SJSA1 (cell line): ENCODE results near the gene HIF1A. TPM values are rescaled to one million over a fixed set of nuclear protein-coding genes. Genes with fewer than 3 reads are reported as not detected.
"Not testable (repeated sequence)": the region's sequence is repeated elsewhere in the genome, so short reads cannot be mapped to it uniquely, and the experiment has no call there.

Experiments used
- DNase-seq, 2 experiments: peaks; one replicate each; pipeline ENCODE4 v3.0.0-alpha.2; 2015 to 2020; ENCODE audit warnings: low spot score in 2 of 2, low read depth in 1 of 2
- H3K27ac ChIP-seq: fragments of 250-450 bp; sonication (Bioruptor Pico); 2 replicates; pipeline ENCODE4 v1.5.1; 2020; ENCODE audit warnings: mild to moderate bottlenecking, moderate library complexity
- H3K27me3 ChIP-seq: fragments of 250-450 bp; sonication (Bioruptor Pico); replicated peaks from 2 replicates; pipeline ENCODE4 v1.5.1; 2020; ENCODE audit warnings: mild to moderate bottlenecking, moderate library complexity
- H3K36me3 ChIP-seq: fragments of 250-450 bp; sonication (Bioruptor Pico); 2 replicates; pipeline ENCODE4 v1.5.1; 2020; ENCODE audit warnings: mild to moderate bottlenecking
- H3K4me1 ChIP-seq: fragments of 250-450 bp; sonication (Bioruptor Pico); replicated peaks from 2 replicates; pipeline ENCODE4 v1.6.1; 2021; ENCODE audit warnings: mild to moderate bottlenecking
- H3K4me3 ChIP-seq: fragments of 250-450 bp; sonication (Bioruptor Pico); 2 replicates; pipeline ENCODE4 v1.5.1; 2020; ENCODE audit warnings: mild to moderate bottlenecking
- H3K9me3 ChIP-seq: fragments of 250-450 bp; sonication (Bioruptor Pico); replicated peaks from 2 replicates; pipeline ENCODE4 v1.5.1; 2020; ENCODE audit warnings: mild to moderate bottlenecking
- total RNA-seq: library from RNA; depleted of rRNA; stranded (reverse); fragments of >200 nt; shearing (Covaris generic); gene quantifications from 2 replicates; pipeline ENCODE4 v1.2.3, GENCODE V29; 2014

Gene HIF1A
- total RNA-seq, 1 experiment from 2014 or later = 227 TPM

DNA sequence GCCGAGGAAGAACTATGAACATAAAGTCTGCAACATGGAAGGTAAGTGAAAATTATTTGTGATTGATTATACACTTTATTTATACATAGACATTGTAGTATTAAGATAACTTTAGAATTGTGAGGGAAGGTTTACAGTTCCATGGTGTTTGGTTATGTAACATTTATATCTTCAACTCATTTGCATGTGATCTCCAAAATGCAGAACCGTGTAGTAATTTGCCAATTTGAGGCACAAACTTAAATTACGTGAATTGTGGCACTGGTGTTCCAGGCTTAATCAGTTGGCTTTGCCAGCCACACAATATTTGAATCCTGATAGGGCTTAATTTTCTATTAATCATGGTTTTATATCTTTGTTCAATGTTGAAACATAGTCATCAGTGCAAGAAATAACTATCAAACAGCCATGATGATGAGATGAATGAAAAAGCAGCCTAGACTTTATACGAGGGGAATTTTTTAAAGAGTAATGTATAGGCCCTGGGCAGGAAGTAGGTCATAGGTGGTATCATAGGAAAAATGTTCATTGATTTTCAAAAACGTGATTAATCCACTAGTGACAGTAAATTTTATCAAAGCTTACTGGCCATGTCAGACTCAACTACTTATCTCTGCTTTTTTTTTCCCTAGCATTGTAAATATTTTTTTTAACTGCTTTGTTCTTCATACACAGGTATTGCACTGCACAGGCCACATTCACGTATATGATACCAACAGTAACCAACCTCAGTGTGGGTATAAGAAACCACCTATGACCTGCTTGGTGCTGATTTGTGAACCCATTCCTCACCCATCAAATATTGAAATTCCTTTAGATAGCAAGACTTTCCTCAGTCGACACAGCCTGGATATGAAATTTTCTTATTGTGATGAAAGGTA lies 31.7 kb downstream of the HIF1A start:
- H3K36me3 ChIP-seq = peaks cover 94% of the 10 kb centered on the region
- no peaks in the 10 kb centered on the region for H3K9me3 ChIP-seq
- H3K27ac ChIP-seq = no peak overlapping the region
- no peaks in the 10 kb centered on the region for H3K27me3 ChIP-seq
- H3K4me3 ChIP-seq = no peak overlapping the region
- H3K4me1 ChIP-seq = no peaks in the 10 kb centered on the region
- DNase-seq = no peak

DNA sequence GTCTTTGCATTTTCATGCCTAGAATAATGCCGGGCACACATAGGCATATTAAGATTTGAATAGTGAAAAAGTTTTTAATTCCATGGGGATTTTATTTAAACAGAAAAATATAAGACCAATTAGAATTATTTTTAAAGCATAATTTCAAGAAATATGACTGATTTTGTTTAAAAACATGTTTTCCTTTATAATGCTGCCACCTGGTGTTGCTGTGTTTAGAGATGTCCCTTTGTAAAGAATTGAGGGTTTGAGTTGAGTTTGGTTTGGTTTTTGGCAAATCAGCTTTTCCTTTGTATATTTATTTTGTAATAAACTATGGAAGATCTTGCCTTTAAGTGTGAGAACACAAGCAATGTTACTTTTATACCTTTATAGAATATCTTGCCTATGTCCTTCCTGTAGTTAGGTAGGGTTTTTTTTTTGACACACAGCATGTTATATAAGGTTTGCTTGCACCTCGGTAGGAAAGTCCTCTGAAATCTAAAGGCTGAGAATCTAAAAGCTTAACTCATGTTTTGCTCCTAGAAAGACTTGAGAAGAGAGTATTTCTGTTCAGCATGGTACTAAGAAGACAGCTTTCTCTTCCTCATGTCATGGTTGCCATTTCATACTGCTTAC lies 35.6 kb downstream of the HIF1A start:
- no peaks in the 10 kb centered on the region for H3K9me3 ChIP-seq
- no peak for DNase-seq
- H3K27me3 ChIP-seq = no peaks in the 10 kb centered on the region
- H3K4me1 ChIP-seq = 0 out of 2 replicates have a peak, but pooled peaks cover 5% of the 10 kb centered on the region
- no peak overlapping the region for H3K4me3 ChIP-seq
- H3K36me3 ChIP-seq = peaks cover 98% of the 10 kb centered on the region
- H3K27ac ChIP-seq = no peak overlapping the region

DNA sequence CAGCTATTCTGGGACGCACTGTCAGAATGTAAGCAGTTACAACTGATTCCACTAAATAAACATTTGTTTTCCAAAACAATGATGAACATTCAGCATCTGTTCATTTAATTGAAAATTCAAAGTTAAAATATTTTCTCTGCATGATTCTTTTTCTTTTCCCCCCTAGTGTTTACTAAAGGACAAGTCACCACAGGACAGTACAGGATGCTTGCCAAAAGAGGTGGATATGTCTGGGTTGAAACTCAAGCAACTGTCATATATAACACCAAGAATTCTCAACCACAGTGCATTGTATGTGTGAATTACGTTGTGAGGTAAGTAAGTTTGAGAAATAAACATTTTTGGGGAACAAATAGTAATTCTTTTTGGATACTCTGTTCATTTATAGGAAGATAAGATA lies 38.7 kb downstream of the HIF1A start:
- H3K27me3 ChIP-seq = no peaks in the 10 kb centered on the region
- H3K4me1 ChIP-seq = 0 out of 2 replicates have a peak, but pooled peaks cover 5% of the 10 kb centered on the region
- H3K27ac ChIP-seq = no peak overlapping the region
- no peak for DNase-seq
- H3K36me3 ChIP-seq = peaks cover 98% of the 10 kb centered on the region
- no peaks in the 10 kb centered on the region for H3K9me3 ChIP-seq
- no peak overlapping the region for H3K4me3 ChIP-seq

DNA sequence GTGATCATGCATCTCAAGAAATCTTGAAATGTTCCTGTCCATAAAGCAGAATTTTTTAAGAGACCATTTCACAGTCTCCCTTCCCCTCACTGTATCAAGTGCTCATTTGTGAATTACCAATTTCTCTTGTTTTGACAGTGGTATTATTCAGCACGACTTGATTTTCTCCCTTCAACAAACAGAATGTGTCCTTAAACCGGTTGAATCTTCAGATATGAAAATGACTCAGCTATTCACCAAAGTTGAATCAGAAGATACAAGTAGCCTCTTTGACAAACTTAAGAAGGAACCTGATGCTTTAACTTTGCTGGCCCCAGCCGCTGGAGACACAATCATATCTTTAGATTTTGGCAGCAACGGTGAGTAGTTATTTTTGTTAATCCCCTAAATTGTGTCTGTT lies 41.4 kb downstream of the HIF1A start:
- no peak for DNase-seq
- H3K4me1 ChIP-seq = 0 out of 2 replicates have a peak, but pooled peaks cover 5% of the 10 kb centered on the region
- H3K36me3 ChIP-seq = peaks cover 98% of the 10 kb centered on the region
- no peaks in the 10 kb centered on the region for H3K9me3 ChIP-seq
- H3K27me3 ChIP-seq = no peaks in the 10 kb centered on the region
- no peak overlapping the region for H3K4me3 ChIP-seq
- H3K27ac ChIP-seq = no peak overlapping the region

DNA sequence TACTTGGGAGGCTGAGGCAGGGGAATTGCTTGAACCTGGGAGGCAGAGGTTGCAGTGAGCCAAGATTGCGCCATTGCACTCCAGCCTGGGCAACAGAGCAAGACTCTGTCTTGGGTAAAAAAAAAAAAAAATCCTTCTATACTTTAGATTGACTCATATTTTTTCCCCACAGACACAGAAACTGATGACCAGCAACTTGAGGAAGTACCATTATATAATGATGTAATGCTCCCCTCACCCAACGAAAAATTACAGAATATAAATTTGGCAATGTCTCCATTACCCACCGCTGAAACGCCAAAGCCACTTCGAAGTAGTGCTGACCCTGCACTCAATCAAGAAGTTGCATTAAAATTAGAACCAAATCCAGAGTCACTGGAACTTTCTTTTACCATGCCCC lies 42.6 kb downstream of the HIF1A start:
- no peak overlapping the region for H3K27ac ChIP-seq
- peaks cover 98% of the 10 kb centered on the region for H3K36me3 ChIP-seq

DNA sequence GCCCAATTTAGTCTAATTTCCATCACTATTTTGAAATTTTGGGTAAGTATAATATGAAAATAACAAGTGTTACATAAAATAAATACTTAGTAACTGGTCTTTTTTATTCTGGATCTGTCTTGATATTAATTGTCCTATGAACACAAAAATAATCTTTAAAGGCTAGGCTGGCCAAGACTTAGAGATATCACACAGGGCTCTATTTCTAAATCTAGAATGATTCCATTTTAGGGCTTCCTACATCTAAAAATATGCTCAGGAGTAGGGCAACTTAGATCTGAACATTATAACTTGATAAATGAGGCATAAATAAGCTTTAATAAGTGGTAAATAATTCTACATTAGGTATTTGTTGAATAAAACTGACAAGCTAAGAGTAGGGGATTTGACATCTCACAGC lies 43.8 kb downstream of the HIF1A start:
- Histone ChIP-seq H3K27ac (no peak overlapping the region), H3K27me3 (no peaks in the 10 kb centered on the region), H3K4me3 (no peak overlapping the region), H3K9me3 (no peaks in the 10 kb centered on the region), H3K36me3 (peaks cover 98% of the 10 kb centered on the region), H3K4me1 (no peaks in the 10 kb centered on the region)
- no peak for DNase-seq

More for the DNA sequence above, 42.6 kb downstream of the HIF1A start:
- DNase-seq = no peak
- Histone ChIP-seq H3K4me3 (no peak overlapping the region), H3K9me3 (no peaks in the 10 kb centered on the region), H3K4me1 (0 out of 2 replicates have a peak, but pooled peaks cover 5% of the 10 kb centered on the region), H3K27me3 (no peaks in the 10 kb centered on the region)

DNA sequence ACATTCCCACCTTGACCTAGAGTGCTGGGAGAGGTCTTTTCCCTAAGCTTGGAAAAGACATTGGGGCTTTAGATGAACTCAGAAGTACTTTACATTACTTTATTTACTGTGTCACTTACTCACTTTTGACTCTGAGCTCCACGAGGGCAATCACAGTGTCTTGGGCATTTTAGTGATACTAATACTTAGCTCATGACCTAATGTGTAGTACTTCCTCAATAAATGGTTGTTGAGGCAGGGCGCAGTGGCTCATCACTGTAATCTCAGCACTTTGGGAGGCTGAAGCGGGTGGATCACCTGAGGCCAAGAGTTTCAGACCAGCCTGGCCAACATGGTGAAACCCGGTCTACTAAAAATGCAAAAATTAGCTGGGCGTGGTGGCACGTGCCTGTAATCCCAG lies 47.1 kb downstream of the HIF1A start:
- Histone ChIP-seq H3K27me3 (no peaks in the 10 kb centered on the region), H3K27ac (no peak overlapping the region)

DNA sequence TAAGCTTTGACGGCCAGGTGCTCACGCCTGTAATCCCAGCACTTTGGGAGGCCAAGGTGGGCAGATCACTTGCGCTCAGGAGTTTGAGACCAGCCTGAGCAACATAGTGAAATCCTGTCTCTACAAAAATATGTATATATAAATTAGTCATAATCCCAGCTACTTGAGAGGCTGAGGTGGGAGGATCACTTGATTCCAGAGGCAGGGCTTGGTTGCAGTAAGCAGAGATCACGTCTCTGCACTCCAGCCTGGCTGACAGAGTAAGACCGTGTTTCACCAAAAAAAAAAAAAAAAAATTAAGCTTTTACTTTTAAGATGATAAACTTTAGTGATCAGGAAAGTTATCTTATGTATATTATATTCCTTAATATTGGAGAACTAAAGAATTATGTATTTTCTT lies 48.9 kb downstream of the HIF1A start:
- DNase-seq = no peak
- Histone ChIP-seq H3K27ac (no peak overlapping the region), H3K36me3 (peaks cover 91% of the 10 kb centered on the region), H3K4me1 (no peaks in the 10 kb centered on the region), H3K27me3 (no peaks in the 10 kb centered on the region), H3K9me3 (no peaks in the 10 kb centered on the region), H3K4me3 (no peak overlapping the region)

More for the DNA sequence above, 47.1 kb downstream of the HIF1A start:
- no peaks in the 10 kb centered on the region for H3K4me1 ChIP-seq
- peaks cover 93% of the 10 kb centered on the region for H3K36me3 ChIP-seq
- H3K4me3 ChIP-seq = no peak overlapping the region
- DNase-seq = no peak
- H3K9me3 ChIP-seq = no peaks in the 10 kb centered on the region

DNA sequence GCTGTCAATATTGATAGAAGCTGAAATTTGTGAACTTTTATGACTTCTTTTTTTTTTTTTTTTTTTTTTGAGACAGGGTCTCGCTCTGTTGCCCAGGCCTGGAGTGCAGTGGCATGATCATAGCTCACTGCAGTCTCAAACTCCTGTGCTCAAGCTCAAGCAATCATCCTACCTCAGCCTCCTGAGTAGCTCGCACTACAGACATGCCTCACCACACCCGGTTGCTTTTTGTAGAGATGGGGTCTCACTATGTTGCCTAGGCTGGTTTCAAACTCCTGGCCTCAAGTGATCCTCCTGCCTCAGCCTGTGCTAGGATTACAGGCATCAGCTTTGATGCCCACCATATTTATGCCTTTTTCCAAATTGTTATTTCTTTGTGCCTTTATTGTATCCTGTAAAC lies 51.0 kb downstream of the HIF1A start:
- not testable (repeated sequence) for H3K27ac ChIP-seq, H3K9me3 ChIP-seq, H3K27me3 ChIP-seq, H3K4me3 ChIP-seq, DNase-seq, H3K4me1 ChIP-seq
- peaks cover 93% of the 10 kb centered on the region for H3K36me3 ChIP-seq

DNA sequence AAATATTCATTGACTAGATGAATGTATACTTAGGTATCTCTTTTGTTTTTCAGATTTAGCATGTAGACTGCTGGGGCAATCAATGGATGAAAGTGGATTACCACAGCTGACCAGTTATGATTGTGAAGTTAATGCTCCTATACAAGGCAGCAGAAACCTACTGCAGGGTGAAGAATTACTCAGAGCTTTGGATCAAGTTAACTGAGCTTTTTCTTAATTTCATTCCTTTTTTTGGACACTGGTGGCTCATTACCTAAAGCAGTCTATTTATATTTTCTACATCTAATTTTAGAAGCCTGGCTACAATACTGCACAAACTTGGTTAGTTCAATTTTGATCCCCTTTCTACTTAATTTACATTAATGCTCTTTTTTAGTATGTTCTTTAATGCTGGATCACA lies 51.6 kb downstream of the HIF1A start:
- H3K27me3 ChIP-seq = no peaks in the 10 kb centered on the region
- no peak for DNase-seq
- H3K4me3 ChIP-seq = no peak overlapping the region
- no peak overlapping the region for H3K27ac ChIP-seq
- H3K9me3 ChIP-seq = no peaks in the 10 kb centered on the region
- H3K4me1 ChIP-seq = no peaks in the 10 kb centered on the region
- H3K36me3 ChIP-seq = peaks cover 93% of the 10 kb centered on the region

DNA sequence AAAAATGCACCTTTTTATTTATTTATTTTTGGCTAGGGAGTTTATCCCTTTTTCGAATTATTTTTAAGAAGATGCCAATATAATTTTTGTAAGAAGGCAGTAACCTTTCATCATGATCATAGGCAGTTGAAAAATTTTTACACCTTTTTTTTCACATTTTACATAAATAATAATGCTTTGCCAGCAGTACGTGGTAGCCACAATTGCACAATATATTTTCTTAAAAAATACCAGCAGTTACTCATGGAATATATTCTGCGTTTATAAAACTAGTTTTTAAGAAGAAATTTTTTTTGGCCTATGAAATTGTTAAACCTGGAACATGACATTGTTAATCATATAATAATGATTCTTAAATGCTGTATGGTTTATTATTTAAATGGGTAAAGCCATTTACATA lies 52.0 kb downstream of the HIF1A start:
- no peaks in the 10 kb centered on the region for H3K27me3 ChIP-seq
- no peaks in the 10 kb centered on the region for H3K9me3 ChIP-seq
- peaks cover 93% of the 10 kb centered on the region for H3K36me3 ChIP-seq
- no peak for DNase-seq
- H3K27ac ChIP-seq = no peak overlapping the region
- no peak overlapping the region for H3K4me3 ChIP-seq
- no peaks in the 10 kb centered on the region for H3K4me1 ChIP-seq

DNA sequence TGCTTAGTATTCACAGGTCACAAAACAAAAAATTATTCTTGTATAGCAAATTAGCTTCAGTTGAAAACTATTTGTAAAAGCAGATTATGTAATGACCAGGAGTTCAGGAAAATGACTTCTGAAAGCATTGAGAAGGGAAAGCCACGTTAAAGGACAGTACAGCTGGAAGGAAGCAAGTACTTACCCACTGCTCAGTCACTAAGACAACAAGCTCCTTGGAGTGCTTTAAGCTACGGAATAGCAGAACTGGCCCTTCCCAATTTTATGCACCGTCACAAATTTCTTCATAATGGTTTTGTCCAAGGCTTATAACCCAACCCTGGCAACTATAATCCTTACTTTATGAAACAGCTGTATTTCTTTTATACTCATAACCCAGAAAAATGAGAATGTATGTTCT lies 54.0 kb downstream of the HIF1A start:
- Histone ChIP-seq H3K27ac (peak overlapping the region; percentile 10; the same call in 1 of the 2 replicates), H3K4me3 (no peak overlapping the region), H3K36me3 (peaks cover 82% of the 10 kb centered on the region), H3K9me3 (peaks cover 5% of the 10 kb centered on the region; the same call in 1 of the 2 replicates), H3K4me1 (peaks cover 17% of the 10 kb centered on the region), H3K27me3 (no peaks in the 10 kb centered on the region)
- no peak for DNase-seq

DNA sequence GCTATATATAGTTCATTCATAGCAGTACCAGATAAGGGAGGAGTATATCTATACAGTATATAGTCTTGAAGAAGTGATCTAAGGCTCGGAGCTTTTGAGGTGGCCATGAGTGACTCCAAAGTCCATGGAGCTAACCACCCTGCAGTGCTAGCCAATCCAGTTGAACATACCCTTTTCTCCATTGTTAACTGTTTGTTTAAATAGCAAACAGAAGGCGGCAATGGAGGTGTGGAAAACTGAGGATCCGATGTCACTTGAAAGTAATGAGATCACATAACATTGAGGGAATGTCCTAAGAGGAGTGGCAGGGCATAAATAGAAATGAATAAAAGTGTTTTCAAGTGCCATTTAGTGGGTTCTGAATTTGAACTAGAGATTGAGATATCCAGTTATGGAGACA lies 54.6 kb downstream of the HIF1A start:
- H3K9me3 ChIP-seq = peaks cover 10% of the 10 kb centered on the region
- peaks cover 78% of the 10 kb centered on the region for H3K36me3 ChIP-seq
- no peak overlapping the region for H3K4me3 ChIP-seq
- no peaks in the 10 kb centered on the region for H3K27me3 ChIP-seq
- H3K4me1 ChIP-seq = peaks cover 23% of the 10 kb centered on the region
- no peak for DNase-seq
- no peak overlapping the region for H3K27ac ChIP-seq

DNA sequence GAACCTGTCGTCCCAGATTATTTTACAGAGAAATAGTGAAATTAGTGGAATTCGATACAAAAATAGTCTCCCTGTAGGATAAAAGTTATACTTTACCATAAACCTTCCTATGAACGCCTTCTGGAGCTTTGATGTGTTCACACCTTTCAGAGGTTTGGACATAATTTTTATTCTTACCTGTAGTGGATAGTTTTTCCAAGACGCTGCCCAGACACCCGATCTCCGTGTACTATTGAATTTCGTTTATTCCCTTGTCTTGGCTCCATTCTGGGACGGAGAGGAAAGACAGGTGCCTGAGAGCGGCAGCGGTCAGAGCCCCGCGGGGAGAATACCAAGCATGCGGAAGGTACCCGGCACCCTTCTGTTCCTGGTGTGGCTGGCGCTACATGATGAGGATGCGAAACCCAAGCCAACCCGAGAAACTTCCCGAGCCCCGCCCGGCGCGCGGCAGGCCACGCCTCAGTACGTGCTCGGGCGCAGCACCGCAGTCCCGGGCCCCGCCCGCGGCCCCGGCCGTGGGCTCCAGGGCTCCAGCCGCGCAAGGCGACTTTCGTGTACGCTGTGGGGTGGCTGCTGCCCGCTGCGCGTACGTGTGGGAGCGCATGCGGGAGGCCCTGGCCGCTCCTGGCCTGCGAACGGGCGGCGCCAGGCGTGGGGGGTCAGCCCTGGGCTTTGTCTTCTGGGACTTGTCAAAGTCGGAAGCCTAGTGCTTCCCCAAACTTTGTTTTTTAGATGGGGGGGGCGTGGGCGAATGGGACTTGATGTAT lies 55.6 kb downstream of the HIF1A start:
- Histone ChIP-seq H3K27me3 (no peaks in the 10 kb centered on the region), H3K4me3 (no peak overlapping the region), H3K36me3 (peaks cover 67% of the 10 kb centered on the region), H3K4me1 (peaks cover 31% of the 10 kb centered on the region), H3K27ac (no peak overlapping the region), H3K9me3 (peaks cover 17% of the 10 kb centered on the region)
- DNase-seq = no peak
